NCI-H1092 (cell line): Measurements from ENCODE around the gene ARHGAP32.

Experiments used
- DNase-seq: peaks from one replicate; lab custom pipeline; 2025; lab: John Stamatoyannopoulos, UW

The ARHGAP32 gene

GRCh38 chr11:129115652-129116586 lies 76.2 kb downstream of the ARHGAP32 start:
- DNase-seq = no peak

DNA sequence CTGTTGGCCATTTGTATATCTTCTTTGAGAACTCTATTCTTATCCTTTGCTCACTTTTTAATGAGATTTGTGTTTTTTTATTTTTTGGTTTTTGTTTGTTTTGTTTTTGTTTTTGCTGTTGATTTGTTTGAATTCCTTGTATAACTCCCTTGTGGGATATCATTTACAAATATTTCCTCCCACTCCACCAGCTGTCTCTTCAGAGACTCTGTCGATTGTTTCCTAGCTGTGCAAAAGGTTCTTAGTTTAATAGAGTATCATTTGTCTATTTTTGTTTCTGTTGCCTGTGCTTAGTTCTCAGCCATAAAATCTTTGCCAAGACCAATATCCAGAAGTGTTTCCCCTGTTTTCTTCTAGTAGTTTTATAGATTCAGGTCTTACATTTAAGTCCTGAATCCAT lies 82.4 kb downstream of the ARHGAP32 start:
- DNase-seq = no peak

GRCh38 chr11:129106788-129107187 lies 85.3 kb downstream of the ARHGAP32 start:
- DNase-seq = no peak

DNA sequence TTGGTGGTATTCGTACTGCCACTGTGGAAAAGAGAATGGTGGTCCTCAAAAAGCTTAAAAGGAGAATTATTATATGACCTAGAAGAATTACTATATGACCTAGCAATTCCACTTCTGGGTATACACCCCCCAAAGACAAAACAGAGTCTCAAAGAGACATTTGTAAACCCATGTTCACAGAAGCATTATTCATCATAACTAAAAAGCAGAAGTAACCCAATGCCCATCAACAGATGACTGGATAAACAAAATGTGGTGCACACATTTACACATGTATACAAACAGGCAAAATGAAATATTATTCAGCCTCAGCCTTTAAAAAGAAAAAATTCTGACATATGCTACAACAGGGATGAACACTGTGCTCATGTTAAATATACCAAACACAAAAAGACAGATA lies 89.4 kb downstream of the ARHGAP32 start:
- no peak for DNase-seq

- DNase-seq = no peak
Measured at GRCh38 chr11:129102225-129102624, 89.9 kb downstream of the ARHGAP32 start.

GRCh38 chr11:129093283-129093682 lies 98.8 kb downstream of the ARHGAP32 start:
- DNase-seq = no peak

- no peak for DNase-seq
Measured at GRCh38 chr11:129090056-129090455, 102.1 kb downstream of the ARHGAP32 start.

DNA sequence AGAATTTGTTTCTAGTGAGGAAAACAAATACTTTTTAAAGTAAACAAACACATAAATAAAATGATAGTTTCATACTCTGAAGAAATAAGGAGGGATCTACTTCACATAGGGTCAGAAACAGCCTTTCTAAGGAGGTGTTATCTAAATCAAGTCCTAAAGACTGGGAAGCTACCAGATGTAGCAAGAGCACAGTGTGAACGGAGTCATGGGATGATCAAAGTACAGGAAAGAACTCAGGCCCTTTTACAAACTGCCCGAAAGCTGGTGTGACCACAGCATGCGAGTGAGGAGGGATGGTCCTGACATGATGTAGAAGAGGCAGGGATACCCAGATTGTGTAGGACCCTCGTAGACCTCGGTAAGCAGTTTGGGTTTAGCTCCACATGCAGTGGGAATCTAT lies 102.8 kb downstream of the ARHGAP32 start:
- no peak for DNase-seq

DNA sequence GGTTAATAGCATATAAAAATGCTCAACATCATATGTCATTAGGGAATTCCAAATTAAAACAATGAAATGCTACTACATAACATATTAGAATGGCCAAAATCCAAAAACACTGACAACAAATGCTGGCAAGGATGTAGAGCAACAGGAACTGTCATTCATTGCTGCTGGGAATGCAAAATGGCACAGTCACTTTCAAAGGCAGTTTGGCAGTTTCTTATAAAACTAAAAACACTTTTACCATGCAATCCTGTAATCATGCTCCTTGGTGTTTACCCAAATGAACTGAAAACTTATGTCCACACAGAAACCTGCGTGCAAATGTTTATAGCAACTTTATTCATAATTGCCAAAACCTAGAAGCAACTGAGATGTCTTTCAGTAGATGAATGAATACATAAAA lies 105.1 kb downstream of the ARHGAP32 start:
- no peak for DNase-seq

DNA sequence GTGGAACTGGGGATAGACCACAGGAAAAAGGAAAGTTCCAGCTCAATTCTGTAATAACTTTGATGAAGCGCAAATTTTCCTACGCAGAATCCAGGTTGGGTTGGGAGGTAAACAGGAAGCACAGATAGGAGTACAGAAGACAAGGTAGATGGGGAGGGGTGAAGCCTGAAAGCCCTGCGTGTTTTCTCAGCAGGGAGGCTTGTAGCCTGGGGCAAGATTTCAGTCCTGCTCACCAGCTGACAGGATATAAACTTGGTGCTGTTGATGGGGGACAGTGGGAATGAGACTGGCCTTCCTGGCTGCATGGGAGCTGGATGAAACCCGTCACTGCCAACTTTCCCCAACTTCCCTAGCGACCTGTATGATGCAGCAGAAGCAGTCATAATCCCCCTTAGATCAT lies 114.9 kb downstream of the ARHGAP32 start:
- DNase-seq = no peak

GRCh38 chr11:129075757-129076156 lies 116.4 kb downstream of the ARHGAP32 start:
- DNase-seq = no peak

GRCh38 chr11:129067454-129067853 lies 124.7 kb downstream of the ARHGAP32 start:
- DNase-seq = no peak

DNA sequence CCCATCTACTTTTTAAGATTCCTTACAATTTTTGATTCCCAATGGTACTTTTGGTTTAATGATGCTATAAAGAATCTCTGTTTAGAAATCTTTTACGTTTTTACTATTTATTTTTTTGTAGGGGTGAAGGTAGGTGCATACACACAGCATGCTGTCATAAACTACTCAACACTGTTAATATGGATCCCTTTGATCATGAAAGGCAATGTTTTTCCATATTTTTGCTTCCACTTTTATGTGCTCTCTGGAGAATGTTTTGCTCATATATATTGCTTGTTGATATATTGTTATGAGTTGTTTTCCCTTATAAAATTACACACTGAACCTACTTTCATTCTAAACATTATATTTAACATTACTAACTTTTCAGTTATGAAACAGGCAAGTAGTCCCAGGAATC lies 125.9 kb downstream of the ARHGAP32 start:
- DNase-seq = no peak

DNA sequence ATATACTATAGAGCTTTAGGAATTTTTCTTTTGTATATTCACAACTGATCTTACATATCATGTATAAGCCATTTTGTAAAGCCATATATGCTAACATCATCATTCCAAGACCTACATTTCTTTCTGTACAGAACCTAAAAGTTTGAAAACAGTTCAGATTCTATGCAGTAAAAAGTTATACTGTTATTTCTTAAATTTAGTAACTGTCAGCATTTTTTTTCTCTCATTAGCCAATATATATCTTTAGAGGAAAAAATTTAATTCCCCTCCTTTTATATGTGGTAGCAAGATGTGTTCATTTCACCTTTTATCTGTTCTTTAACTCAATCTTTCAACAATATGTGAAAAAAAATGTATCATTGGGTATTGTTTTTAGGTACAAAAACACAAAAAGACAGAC lies 129.0 kb downstream of the ARHGAP32 start:
- DNase-seq = no peak

GRCh38 chr11:129061492-129062230 lies 130.5 kb downstream of the ARHGAP32 start:
- no peak for DNase-seq

DNA sequence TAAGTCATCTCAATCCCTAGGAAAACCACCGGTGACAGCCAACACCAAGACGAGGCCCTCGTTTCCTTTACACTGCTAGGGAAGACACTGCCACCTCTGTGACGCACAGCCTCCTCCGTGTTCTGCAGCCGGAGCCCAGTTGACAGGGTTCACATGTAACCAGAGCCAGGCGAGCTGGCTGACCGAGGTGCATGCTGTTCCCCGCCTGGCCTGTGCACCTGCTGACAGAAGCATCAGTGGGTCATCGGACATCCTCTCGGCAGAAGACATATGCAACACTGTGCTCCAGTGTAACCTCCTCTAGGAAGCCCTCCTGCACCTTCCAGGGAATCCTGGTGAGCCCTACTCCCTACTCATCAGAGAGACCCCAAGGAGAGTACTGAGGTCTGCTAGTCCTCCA lies 135.2 kb downstream of the ARHGAP32 start:
- DNase-seq = no peak

DNA sequence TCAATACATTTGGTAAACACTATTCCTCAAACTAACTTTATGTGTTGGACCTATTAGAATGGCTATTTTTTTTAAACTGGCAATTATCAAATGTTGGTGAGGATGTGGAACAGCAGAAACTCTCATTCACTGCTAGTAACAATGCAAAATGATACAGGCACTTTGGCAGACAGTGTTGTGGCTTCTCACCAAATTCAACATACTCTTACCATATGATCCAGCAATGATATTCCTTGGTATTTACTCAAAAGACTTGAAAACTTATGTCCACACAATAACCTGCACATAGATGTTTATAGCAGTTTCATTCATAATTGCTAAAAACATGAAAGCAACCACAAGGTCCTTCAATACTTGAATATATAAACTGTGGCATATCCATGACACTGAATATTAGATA lies 136.9 kb downstream of the ARHGAP32 start:
- DNase-seq = no peak

GRCh38 chr11:129048911-129049310 lies 143.2 kb downstream of the ARHGAP32 start:
- DNase-seq = no peak

GRCh38 chr11:129045150-129045549 lies 147.0 kb downstream of the ARHGAP32 start:
- DNase-seq = no peak

GRCh38 chr11:129042503-129042902 lies 149.6 kb downstream of the ARHGAP32 start:
- no peak for DNase-seq

DNA sequence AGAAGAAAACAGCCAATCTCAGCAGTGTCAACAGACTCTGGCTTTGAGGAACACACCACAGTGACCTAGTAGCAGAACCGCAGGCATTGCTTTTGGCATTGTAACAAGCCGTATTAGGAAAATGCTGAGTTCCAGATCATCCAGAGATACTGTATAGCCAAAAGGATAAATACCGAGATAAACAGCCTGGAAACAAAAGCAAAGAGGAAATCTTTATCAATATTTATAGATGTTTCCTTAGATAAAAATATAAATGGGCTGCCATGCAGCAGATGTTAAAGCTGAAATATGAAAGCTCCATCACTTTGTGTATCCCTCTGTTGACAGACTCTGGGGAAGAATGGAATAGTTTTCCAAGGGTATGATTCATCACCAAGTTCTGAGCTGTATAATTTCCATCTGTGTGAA lies 150.5 kb downstream of the ARHGAP32 start:
- no peak for DNase-seq

GRCh38 chr11:129040934-129041333 lies 151.2 kb downstream of the ARHGAP32 start:
- no peak for DNase-seq

DNA sequence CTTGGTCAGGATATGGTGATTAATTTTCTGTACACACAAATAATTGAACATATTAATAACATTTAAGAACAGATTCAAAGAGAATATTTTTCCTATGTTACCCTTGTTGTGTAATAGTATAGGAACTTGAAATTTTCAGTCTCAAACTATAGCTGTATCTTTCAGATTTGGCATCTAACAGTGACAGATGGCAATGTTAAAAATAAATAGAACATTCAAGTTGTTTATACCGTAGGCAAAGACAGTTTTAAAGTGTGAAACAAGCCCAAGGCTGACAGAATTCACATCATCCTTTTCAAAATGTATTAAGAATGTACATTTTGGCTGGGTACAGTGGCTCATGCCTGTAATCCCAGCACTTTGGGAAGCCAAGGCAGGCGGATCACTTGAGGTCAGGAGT lies 156.9 kb downstream of the ARHGAP32 start:
- DNase-seq = no peak
